Vagina (tissue), 2 donors: ENCODE data around the gene TMEM81. TPM values are rescaled to one million over a fixed set of nuclear protein-coding genes. Genes with fewer than 3 reads are reported as not detected.

Experiments used
- DNase-seq, 2 donors: peaks; one replicate each; pipeline ENCODE4 v3.0.0-alpha.2; 2017; ENCODE audit errors: extremely low spot score in 2 of 2
- H3K27ac ChIP-seq: fragments of 200-600 bp; sonication (generic); one replicate; pipeline ENCODE4 v1.5.1; 2019
- H3K27me3 ChIP-seq: fragments of 200-600 bp; sonication (generic); one replicate; pipeline ENCODE4 v1.5.1; 2019
- H3K36me3 ChIP-seq, 2 donors: fragments of 200-600 bp; sonication (generic); one replicate each; pipeline ENCODE4 v1.5.1; 2017 to 2019
- H3K4me1 ChIP-seq: fragments of 200-600 bp; sonication (generic); one replicate; pipeline ENCODE4 v1.5.1; 2019
- H3K4me3 ChIP-seq, 2 donors: fragments of 200-600 bp; sonication (generic); 1 replicate in 1 of 2; 2 replicates in 1 of 2; pipeline ENCODE4 v1.5.1; 2016 to 2019
- H3K9me3 ChIP-seq: fragments of 200-600 bp; sonication (generic); one replicate; pipeline ENCODE4 v1.5.1; 2019
- POLR2A ChIP-seq, 2 donors: fragments of 450-650 bp; IDR thresholded peaks; one replicate each; pipeline ENCODE4 v1.6.1; 2017; ENCODE audit warnings: antibody characterized with exemption in 2 of 2, mild to moderate bottlenecking in 2 of 2, moderate library complexity in 2 of 2
- POLR2AphosphoS5 ChIP-seq, 2 donors: sonication (generic); formaldehyde crosslinking; IDR thresholded peaks; one replicate each; pipeline ENCODE4 v1.9.0; 2017; ENCODE audit warnings: antibody characterized with exemption in 2 of 2, mild to moderate bottlenecking in 2 of 2, low read depth in 1 of 2; ENCODE audit not compliant: insufficient read depth in 1 of 2
- intact Hi-C: fragments of 100-400 bp; cut with DNase I; formaldehyde crosslinking; loops from one replicate; pipeline ENCODE4 v1.15.1; 2023
- total RNA-seq: library from RNA; depleted of rRNA; stranded (reverse); fragments of >200 nt; gene quantifications from one replicate; pipeline ENCODE4 v1.2.3, GENCODE V29; 2016
- TF ChIP-seq, protein P1 (sequence below), 3 experiments: fragments of 450-650 bp in 2 of 3; fragments of 200-600 bp in 1 of 3; sonication (generic) in 1 of 3; IDR thresholded peaks; one replicate each; pipeline ENCODE4 v1.5.1; 2017 to 2019; ENCODE audit warnings: antibody characterized with exemption in 3 of 3, mild to moderate bottlenecking in 2 of 3, moderate library complexity in 2 of 3

TMEM81 gene
- total RNA-seq, 1 donor from 2014 or later: 3.9 TPM

- Histone ChIP-seq H3K27me3 (no peaks in the 10 kb centered on the region), H3K4me3 (no peak overlapping the region), H3K9me3 (no peaks in the 10 kb centered on the region), H3K4me1 (no peaks in the 10 kb centered on the region), H3K36me3 (no peaks in the 10 kb centered on the region), H3K27ac (no peak overlapping the region)
- TF ChIP-seq POLR2A (IDR thresholded peaks at IDR 0.05) (no peak), POLR2AphosphoS5 (IDR thresholded peaks at IDR 0.05; ENCODE audit: insufficient read depth in 1 of 2, low read depth in 1 of 2) (no peak)
- TF ChIP-seq, protein P1, sequence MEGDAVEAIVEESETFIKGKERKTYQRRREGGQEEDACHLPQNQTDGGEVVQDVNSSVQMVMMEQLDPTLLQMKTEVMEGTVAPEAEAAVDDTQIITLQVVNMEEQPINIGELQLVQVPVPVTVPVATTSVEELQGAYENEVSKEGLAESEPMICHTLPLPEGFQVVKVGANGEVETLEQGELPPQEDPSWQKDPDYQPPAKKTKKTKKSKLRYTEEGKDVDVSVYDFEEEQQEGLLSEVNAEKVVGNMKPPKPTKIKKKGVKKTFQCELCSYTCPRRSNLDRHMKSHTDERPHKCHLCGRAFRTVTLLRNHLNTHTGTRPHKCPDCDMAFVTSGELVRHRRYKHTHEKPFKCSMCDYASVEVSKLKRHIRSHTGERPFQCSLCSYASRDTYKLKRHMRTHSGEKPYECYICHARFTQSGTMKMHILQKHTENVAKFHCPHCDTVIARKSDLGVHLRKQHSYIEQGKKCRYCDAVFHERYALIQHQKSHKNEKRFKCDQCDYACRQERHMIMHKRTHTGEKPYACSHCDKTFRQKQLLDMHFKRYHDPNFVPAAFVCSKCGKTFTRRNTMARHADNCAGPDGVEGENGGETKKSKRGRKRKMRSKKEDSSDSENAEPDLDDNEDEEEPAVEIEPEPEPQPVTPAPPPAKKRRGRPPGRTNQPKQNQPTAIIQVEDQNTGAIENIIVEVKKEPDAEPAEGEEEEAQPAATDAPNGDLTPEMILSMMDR (IDR thresholded peaks at IDR 0.05): no peak
- intact Hi-C loops: no loop called here
- peak in 1 of 2 donors; percentile 37 for DNase-seq
These were observed 6.3 kb downstream of the TMEM81 start for GRCh38 chr1:205077934-205078311.

DNA sequence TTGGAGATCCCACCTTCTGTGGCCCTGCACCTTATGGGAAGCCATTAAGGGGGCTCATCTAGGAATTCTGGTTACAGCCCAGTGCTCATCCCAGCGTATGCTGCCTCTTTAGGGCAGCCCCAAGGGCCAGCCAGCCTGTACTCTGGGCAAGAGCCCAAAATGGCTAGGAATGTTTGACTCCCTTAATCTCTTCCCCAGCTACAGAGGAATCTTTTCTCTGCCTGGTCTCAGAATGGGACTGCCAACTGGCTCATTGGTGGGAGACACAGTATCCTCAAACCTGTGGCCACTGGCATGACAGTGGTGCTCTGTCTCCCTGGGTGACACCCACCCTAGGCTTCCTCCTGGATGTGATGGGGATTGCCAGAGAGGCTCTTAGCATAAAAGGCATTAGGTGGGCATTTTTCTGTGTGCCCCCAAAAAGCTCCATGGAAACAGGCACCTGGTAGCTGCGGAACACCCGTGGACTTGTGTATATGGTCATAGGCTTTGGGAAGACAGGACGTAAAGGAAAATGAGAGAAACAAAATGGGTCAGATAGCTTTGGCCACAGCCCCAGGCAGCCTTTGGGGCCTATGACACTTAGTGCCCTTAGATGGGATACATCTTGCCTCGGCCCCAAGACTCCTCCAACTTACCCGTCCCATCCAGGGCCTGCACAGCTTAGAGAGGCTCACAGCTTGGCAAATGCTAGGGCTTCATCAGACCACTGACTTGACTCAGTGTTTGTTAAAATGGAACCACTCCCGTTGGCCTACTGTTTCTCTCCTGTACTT, 6.9 kb downstream of the TMEM81 start:
- no peak for DNase-seq
- Histone ChIP-seq H3K4me3 (no peak overlapping the region), H3K27me3 (no peaks in the 10 kb centered on the region), H3K9me3 (no peaks in the 10 kb centered on the region), H3K4me1 (no peaks in the 10 kb centered on the region), H3K36me3 (no peaks in the 10 kb centered on the region), H3K27ac (no peak overlapping the region)
- TF ChIP-seq, protein P1 (IDR thresholded peaks at IDR 0.05): no peak
- no peak for TF ChIP-seq POLR2AphosphoS5 (IDR thresholded peaks at IDR 0.05; ENCODE audit: insufficient read depth in 1 of 2, low read depth in 1 of 2)
- no peak for TF ChIP-seq POLR2A (IDR thresholded peaks at IDR 0.05)
- intact Hi-C loops: no loop called here

DNA sequence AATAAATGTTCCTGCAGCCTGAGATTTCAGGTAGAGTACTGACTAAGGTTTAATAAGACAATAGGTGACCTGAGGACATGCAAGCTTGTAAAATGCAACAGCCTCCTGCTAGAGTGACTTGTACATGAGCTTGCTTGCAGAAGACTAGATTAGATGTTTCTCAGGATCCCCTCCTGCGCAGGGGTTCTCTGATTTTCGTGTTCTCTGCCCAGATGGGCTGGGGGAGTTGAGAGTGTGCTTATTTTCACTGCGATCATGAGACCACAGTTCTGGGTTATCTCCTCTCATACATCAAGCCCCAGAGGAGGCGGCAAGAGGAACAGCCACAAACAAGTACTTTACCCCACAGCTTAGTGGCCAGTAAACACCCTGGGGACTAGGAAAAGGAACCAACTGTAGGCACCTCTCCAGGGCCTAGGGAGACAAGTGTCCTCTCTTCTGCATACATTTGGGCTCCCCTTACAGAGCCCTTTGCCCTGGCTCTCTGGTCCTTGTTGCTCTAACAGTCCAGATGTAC, 8.0 kb downstream of the TMEM81 start:
- intact Hi-C loops: no loop called here
- TF ChIP-seq POLR2AphosphoS5 (IDR thresholded peaks at IDR 0.05; ENCODE audit: insufficient read depth in 1 of 2, low read depth in 1 of 2): no peak
- TF ChIP-seq POLR2A (IDR thresholded peaks at IDR 0.05): no peak
- TF ChIP-seq, protein P1 (IDR thresholded peaks at IDR 0.05): no peak
- DNase-seq: peak in 1 of 2 donors; percentile 40

DNA sequence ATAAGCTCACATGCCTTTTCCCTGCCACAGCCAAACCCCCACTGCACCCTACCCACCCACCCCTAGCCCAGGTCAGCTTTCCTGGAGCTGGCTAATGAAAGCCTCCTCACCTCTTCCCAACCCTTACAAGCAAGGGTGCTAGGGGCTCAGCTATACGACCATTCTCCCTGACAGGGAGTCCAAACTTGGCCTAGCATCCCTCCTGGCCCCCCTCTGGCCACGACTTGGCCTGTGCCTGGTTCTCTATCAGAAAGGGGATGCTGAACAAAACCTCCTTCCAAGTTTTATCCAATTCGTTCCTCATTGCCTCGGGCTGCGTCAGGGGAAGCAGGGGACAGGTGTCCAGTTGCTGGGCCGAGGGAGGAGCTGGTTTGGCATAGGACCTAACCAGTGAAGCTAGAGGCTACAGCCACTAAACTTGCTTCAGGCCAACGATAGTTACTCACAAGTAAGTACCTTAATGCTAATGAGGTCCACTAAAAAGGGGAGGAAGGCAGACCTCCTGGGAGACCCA, 8.6 kb downstream of the TMEM81 start:
- peak in 1 of 2 donors; percentile 58 for DNase-seq

More for the DNA sequence above, 8.0 kb downstream of the TMEM81 start:
- Histone ChIP-seq H3K4me1 (no peaks in the 10 kb centered on the region), H3K27ac (no peak overlapping the region), H3K4me3 (no peak overlapping the region), H3K36me3 (no peaks in the 10 kb centered on the region), H3K27me3 (no peaks in the 10 kb centered on the region), H3K9me3 (no peaks in the 10 kb centered on the region)

More for the DNA sequence above, 8.6 kb downstream of the TMEM81 start:
- Histone ChIP-seq H3K27ac (no peak overlapping the region), H3K27me3 (no peaks in the 10 kb centered on the region), H3K36me3 (no peaks in the 10 kb centered on the region), H3K4me3 (no peak overlapping the region), H3K9me3 (no peaks in the 10 kb centered on the region), H3K4me1 (no peaks in the 10 kb centered on the region)
- TF ChIP-seq POLR2A (IDR thresholded peaks at IDR 0.05) (no peak), POLR2AphosphoS5 (IDR thresholded peaks at IDR 0.05; ENCODE audit: insufficient read depth in 1 of 2, low read depth in 1 of 2) (no peak)
- TF ChIP-seq, protein P1 (IDR thresholded peaks at IDR 0.05): no peak
- intact Hi-C loops: no loop called here
